Measurements from ENCODE around the gene SHBG. TPM values are rescaled to one million over a fixed set of nuclear protein-coding genes. Genes with fewer than 3 reads are reported as not detected.
A peak's percentile ranks its signal among the peaks of the same experiment; 100 is the strongest.
"Not testable (repeated sequence)": the region's sequence is repeated elsewhere in the genome, so short reads cannot be mapped to it uniquely, and the experiment has no call there.

SHBG gene
- total RNA-seq, 2 experiments from 2014 or later: not detected

DNA sequence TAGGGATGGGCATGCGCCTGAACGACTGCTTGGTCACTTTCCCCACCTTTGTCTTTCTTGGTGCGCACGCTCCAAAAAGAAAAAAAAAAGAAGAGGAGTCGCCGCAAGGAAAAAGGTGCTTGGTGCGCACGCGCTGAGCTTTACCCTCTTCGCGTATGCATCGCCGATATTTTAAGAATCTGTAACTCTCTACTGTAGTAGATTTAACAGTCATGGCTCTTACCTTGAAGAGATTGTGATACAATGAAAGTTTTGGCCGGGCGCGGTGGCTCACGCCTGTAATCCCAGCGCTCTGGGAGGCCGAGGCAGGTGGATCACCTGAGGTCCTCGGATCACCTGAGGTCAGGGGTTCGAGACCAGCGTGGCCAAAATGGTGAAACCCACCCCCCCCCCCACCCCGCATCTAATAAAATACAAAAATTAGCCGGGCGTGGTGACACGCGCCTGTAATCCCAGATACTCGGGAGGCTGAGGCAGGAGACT is 14.6 kb upstream of the SHBG start:
- no peak for DNase-seq
- peaks cover 7% of the 10 kb centered on the region for H3K36me3 Mint-ChIP-seq (ENCODE audit: low read depth)
- peak overlapping the region; percentile 89 for H3K27ac Mint-ChIP-seq
- intact Hi-C loops (cut with micrococcal nuclease): no loop called here
- no peak for ATAC-seq
- TF ChIP-seq, protein P1, sequence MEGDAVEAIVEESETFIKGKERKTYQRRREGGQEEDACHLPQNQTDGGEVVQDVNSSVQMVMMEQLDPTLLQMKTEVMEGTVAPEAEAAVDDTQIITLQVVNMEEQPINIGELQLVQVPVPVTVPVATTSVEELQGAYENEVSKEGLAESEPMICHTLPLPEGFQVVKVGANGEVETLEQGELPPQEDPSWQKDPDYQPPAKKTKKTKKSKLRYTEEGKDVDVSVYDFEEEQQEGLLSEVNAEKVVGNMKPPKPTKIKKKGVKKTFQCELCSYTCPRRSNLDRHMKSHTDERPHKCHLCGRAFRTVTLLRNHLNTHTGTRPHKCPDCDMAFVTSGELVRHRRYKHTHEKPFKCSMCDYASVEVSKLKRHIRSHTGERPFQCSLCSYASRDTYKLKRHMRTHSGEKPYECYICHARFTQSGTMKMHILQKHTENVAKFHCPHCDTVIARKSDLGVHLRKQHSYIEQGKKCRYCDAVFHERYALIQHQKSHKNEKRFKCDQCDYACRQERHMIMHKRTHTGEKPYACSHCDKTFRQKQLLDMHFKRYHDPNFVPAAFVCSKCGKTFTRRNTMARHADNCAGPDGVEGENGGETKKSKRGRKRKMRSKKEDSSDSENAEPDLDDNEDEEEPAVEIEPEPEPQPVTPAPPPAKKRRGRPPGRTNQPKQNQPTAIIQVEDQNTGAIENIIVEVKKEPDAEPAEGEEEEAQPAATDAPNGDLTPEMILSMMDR (IDR thresholded peaks at IDR 0.05): no peak
- peak overlapping the region; percentile 90 for H3K4me3 Mint-ChIP-seq
- no peaks in the 10 kb centered on the region for H3K9me3 Mint-ChIP-seq
- peaks cover 28% of the 10 kb centered on the region for H3K4me1 Mint-ChIP-seq (ENCODE audit: low read depth)
- ChIA-PET POLR2A (interaction anchor here (0.7 to 2.9 kb wide), 9 partner anchors 12 to 231 kb away, joined by 3 to 23 read pairs (median 6); partner anchors contain the start of genes CD68, MPDU1, SAT2 and TP53), CTCF (interaction anchor here (0.8 to 1.4 kb wide), 12 partner anchors 9 to 291 kb away, joined by 3 to 13 read pairs (median 4); partner anchors contain the start of genes MPDU1, SAT2, SOX15 and TP53)
- no peaks in the 10 kb centered on the region for H3K27me3 Mint-ChIP-seq

DNA sequence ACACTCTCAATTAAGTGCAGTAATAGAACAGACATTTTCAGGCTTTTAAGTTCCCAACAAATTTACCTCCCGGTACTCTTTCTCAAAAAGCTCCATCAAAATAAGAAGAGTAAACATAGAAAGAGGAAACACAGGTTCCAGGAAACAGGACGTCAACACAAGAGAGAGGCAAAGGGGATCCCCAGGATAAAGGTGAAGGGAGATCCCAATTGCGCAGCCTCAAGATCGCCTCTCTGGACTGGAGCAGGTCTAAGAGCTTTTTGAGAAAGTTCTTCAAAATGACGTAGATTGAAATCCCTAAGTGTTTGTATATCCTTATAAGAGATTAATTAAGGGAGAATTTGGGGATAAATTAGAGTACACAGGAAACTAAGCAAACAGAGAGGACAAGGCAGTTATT is 11.3 kb upstream of the SHBG start:
- no peaks in the 10 kb centered on the region for H3K27me3 Mint-ChIP-seq
- H3K4me3 Mint-ChIP-seq: no peak overlapping the region
- ChIA-PET CTCF (interaction anchor here (0.8 to 1.3 kb wide), 3 partner anchors 9 to 14 kb away, joined by 3 to 5 read pairs (median 3); partner anchors contain the start of gene SAT2), POLR2A (interaction anchor here (0.9 to 3.1 kb wide), 2 partner anchors 8 to 69 kb away, joined by 4 to 10 read pairs; partner anchors contain the start of genes TP53 and WRAP53)
- DNase-seq (no peak), ATAC-seq (no peak)
- intact Hi-C loops (cut with micrococcal nuclease): no loop called here
- TF ChIP-seq, protein P1 (IDR thresholded peaks at IDR 0.05): no peak
- peaks cover 2% of the 10 kb centered on the region for H3K36me3 Mint-ChIP-seq (ENCODE audit: low read depth)
- no peaks in the 10 kb centered on the region for H3K9me3 Mint-ChIP-seq
- H3K27ac Mint-ChIP-seq: no peak overlapping the region
- peaks cover 2% of the 10 kb centered on the region for H3K4me1 Mint-ChIP-seq (ENCODE audit: low read depth)

DNA sequence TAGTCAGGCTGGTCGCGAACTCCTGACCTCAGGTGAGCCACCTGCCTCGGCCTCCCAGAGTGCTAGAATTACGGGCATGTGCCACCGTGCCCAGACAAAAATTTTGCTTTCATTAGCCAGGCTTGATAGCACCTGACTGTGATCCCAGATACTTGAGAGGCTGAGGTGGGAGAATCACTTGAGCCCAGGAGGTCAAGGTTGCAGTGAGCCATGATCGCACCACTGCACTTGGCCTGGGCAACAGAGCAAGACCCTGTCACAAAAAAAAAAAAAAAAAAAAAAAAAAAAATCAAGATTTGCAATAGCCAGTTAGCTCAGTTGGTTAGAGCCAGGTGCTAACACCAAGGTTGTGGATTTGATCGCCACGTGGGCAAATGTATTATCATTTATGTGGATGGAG is 9.1 kb upstream of the SHBG start:
- Mint-ChIP-seq H3K36me3 (ENCODE audit: low read depth) (no peaks in the 10 kb centered on the region), H3K9me3 (no peaks in the 10 kb centered on the region), H3K4me1 (ENCODE audit: low read depth) (no peaks in the 10 kb centered on the region), H3K27ac (no peak overlapping the region), H3K27me3 (no peaks in the 10 kb centered on the region), H3K4me3 (no peak overlapping the region)
- DNase-seq: no peak
- TF ChIP-seq, protein P1 (IDR thresholded peaks at IDR 0.05): no peak
- CTCF ChIA-PET: interaction anchor here (0.6 to 1.8 kb wide), 2 partner anchors 52 to 67 kb away, joined by 3 to 6 read pairs; partner anchors contain the start of gene WRAP53
- POLR2A ChIA-PET: interaction anchor here (1.0 to 3.1 kb wide), 2 partner anchors 67 to 627 kb away, joined by 3 to 10 read pairs; partner anchors contain the start of genes CTC1, TP53 and WRAP53
- no peak for ATAC-seq
- intact Hi-C loops (cut with micrococcal nuclease): no loop called here

DNA sequence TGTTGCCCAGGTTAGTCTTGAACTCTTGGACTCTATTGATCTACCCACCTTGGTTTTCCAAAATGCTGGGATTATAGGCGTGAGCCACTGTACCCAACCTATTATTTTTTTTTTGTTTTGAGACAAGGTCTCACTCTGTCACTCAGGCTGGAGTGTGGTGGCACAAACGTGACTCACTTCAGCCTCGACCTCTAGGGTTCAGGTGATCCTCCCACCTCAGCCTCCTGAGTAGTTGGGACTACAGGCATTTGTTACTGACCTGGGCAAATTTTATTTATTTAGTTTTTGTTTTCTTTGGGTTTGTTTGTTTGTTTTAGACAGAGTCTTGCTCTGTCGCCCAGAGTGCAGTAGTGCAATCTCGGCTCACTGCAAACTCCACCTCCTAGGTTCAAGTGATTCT is 6.3 kb upstream of the SHBG start:
- H3K4me1 Mint-ChIP-seq (ENCODE audit: low read depth): peaks cover 10% of the 10 kb centered on the region
- H3K36me3 Mint-ChIP-seq (ENCODE audit: low read depth): no peaks in the 10 kb centered on the region
- intact Hi-C loops (cut with micrococcal nuclease): no loop called here
- no peaks in the 10 kb centered on the region for H3K27me3 Mint-ChIP-seq
- no peak overlapping the region for H3K4me3 Mint-ChIP-seq
- TF ChIP-seq, protein P1 (IDR thresholded peaks at IDR 0.05): no peak
- no peak overlapping the region for H3K27ac Mint-ChIP-seq
- ATAC-seq (no peak), DNase-seq (no peak)
- CTCF ChIA-PET: no interaction called here
- H3K9me3 Mint-ChIP-seq: no peaks in the 10 kb centered on the region
- POLR2A ChIA-PET: no interaction called here

DNA sequence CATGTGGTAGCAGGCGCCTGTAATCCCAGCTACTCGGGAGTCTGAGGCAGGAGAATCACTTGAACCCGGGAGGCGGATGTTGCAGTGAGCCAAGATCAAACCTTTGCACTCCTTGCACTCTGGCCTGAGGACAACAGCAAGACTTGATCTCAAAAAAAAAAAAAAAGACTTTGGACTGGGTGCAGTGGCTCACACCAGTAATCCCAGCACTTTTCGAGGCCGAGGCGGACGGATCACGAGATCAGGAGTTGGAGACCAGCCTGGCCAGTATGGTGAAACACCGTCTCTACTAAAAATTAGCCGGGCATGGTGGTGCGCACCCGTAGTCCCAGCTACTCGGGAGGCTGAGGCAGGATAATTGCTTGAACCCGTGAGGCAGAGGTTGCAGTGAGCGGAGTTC is 4.2 kb upstream of the SHBG start:
- ChIA-PET CTCF (interaction anchor here (1.6 to 2.0 kb wide), 2 partner anchors 47 to 61 kb away, joined by 5 to 6 read pairs; partner anchors contain the start of gene TP53), POLR2A (interaction anchor here (2.5 to 4.7 kb wide), 2 partner anchors 11 to 62 kb away, joined by 15 to 41 read pairs; partner anchors contain the start of genes FXR2, TP53 and WRAP53)
- intact Hi-C loops (cut with micrococcal nuclease); H3K27me3 Mint-ChIP-seq; DNase-seq; ATAC-seq; H3K9me3 Mint-ChIP-seq; H3K36me3 Mint-ChIP-seq (ENCODE audit: low read depth); H3K27ac Mint-ChIP-seq; H3K4me3 Mint-ChIP-seq: not testable (repeated sequence)
- H3K4me1 Mint-ChIP-seq (ENCODE audit: low read depth): peaks cover 10% of the 10 kb centered on the region

All from activated CD8-positive, alpha-beta T cell treated with anti-CD3 and anti-CD28 coated beads for 36 hours (primary cell).